SJCRH30 (cell line): ENCODE results near the gene ERMAP. TPM values are rescaled to one million over a fixed set of nuclear protein-coding genes. Genes with fewer than 3 reads are reported as not detected.

Experiments used
- DNase-seq, 2 experiments: peaks; one replicate each; pipeline ENCODE4 v3.0.0-alpha.2; 2015 to 2020
- H3K27ac ChIP-seq: fragments of 250-450 bp; sonication (Bioruptor Pico); 2 replicates; pipeline ENCODE4 v1.5.1; 2020; ENCODE audit warnings: mild to moderate bottlenecking, moderate library complexity
- H3K27me3 ChIP-seq: fragments of 250-450 bp; sonication (Bioruptor Pico); 2 replicates; pipeline ENCODE4 v1.5.1; 2020; ENCODE audit warnings: mild to moderate bottlenecking, moderate library complexity
- H3K36me3 ChIP-seq: fragments of 250-450 bp; sonication (Bioruptor Pico); 2 replicates; pipeline ENCODE4 v1.5.1; 2020; ENCODE audit warnings: mild to moderate bottlenecking, moderate library complexity
- H3K4me1 ChIP-seq: fragments of 250-450 bp; sonication (Bioruptor Pico); 2 replicates; pipeline ENCODE4 v1.5.1; 2020; ENCODE audit warnings: mild to moderate bottlenecking, moderate library complexity
- H3K4me3 ChIP-seq: fragments of 250-450 bp; sonication (Bioruptor Pico); 2 replicates; pipeline ENCODE4 v1.5.1; 2020; ENCODE audit warnings: mild to moderate bottlenecking, moderate library complexity
- H3K9me3 ChIP-seq: fragments of 250-450 bp; sonication (Bioruptor Pico); replicated peaks from 2 replicates; pipeline ENCODE4 v1.5.1; 2020; ENCODE audit warnings: mild to moderate bottlenecking, moderate library complexity
- total RNA-seq: library from RNA; depleted of rRNA; stranded (reverse); fragments of >200 nt; shearing (Covaris generic); gene quantifications from 2 replicates; pipeline ENCODE4 v1.2.3, GENCODE V29; 2014; rRNA removed

ERMAP gene
- total RNA-seq, 1 experiment from 2014 or later: 1.8 TPM

DNA sequence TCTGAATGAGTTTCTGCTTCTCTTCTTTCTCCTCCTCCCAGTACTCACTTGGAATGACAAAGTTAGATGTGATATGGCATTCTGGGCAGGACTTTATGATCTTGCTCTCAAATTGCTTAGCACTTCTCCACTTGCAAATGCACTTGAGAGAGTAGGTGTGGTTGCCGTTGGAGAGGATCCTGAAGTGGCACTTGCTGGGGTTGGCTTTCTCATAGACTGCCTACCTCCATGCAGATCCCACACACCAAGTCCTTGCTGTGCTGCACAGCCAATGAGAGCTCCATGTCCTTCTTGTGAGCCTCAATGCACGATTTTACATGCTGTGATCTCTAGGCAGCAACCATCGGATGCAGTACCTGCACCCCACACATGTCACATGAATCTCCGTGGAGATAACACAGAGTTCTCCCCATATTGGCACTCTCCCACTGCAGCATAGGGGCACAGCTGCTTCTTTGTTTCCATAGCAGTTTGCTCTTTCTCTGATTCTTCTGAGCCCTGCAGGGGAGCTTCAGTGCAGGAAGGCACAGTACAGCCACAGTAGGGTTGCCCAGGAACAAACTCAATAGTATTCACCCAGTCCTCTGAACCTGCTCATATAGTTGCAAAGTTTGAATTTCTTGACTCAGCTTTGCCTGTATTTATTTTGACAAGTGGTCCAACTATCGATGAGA, 74.7 kb downstream of the ERMAP start:
- Histone ChIP-seq H3K27me3 (no peaks in the 10 kb centered on the region), H3K9me3 (peaks cover under 1% of the 10 kb centered on the region), H3K27ac (no peak overlapping the region), H3K4me3 (no peak overlapping the region), H3K4me1 (no peaks in the 10 kb centered on the region), H3K36me3 (no peaks in the 10 kb centered on the region)
- DNase-seq: no peak

Other genes with a start within 250 kb of the ERMAP start
- gene PPIH, start 158.7 kb upstream of the ERMAP start, total RNA-seq: 104 TPM in 2 replicates
- gene YBX1, start 134.7 kb upstream of the ERMAP start, total RNA-seq: 2,043 and 2,077 TPM in 2 replicates
- 0.12 and 0.23 TPM in 2 replicates for gene CLDN19, start 76.9 kb upstream of the ERMAP start, total RNA-seq
- 47.2 and 47.8 TPM in 2 replicates for gene P3H1, start 50.1 kb upstream of the ERMAP start, total RNA-seq
- gene C1orf50, start 49.9 kb upstream of the ERMAP start, total RNA-seq: 3.5 and 3.8 TPM in 2 replicates
- 0.05 and 0.06 TPM in 2 replicates for gene TMEM269, start 32.1 kb upstream of the ERMAP start, total RNA-seq
- gene SVBP, start 275 bp downstream of the ERMAP start, total RNA-seq: 40.4 and 45.3 TPM in 2 replicates
- gene ZNF691, start 29.5 kb downstream of the ERMAP start, total RNA-seq: 13.5 and 13.6 TPM in 2 replicates
- 64.8 and 73.2 TPM in 2 replicates for gene SLC2A1, start 141.7 kb downstream of the ERMAP start, total RNA-seq